PC-9 (cell line): Measurements from ENCODE around the gene GLB1L. TPM values are rescaled to one million over a fixed set of nuclear protein-coding genes. Genes with fewer than 3 reads are reported as not detected.

Experiments
- BruUV-seq: library from RNA; stranded (reverse); fragments of 400-500 nt; replicated peaks from 2 replicates; lab custom pipeline; 2021; lab: Mats Ljungman, UMichigan
- CTCF ChIA-PET: fragments of 300-600 bp; sonication (Branson Sonifier 250); formaldehyde crosslinking; loops from one replicate; lab custom pipeline; 2022; ENCODE audit warnings: antibody characterized with exemption; lab: Charles Lee
- POLR2A ChIA-PET: fragments of 300-600 bp; sonication (Branson Sonifier 250); formaldehyde crosslinking; loops from one replicate; lab custom pipeline; 2022; ENCODE audit warnings: antibody characterized with exemption; ENCODE audit not compliant: unreplicated experiment; lab: Charles Lee
- DNase-seq, 2 experiments: peaks; one replicate each; pipeline versions ENCODE4 v3.0.0 to v3.0.0-alpha.2; 2015 to 2022; ENCODE audit warnings: mixed read lengths in 1 of 2
- H2AFZ ChIP-seq: fragments of 200-600 bp; sonication (generic); 2 replicates; pipeline ENCODE4 v1.8.1; 2017; ENCODE audit warnings: antibody characterized with exemption
- H3F3A ChIP-seq: fragments of 200-600 bp; sonication (generic); 2 replicates; pipeline ENCODE4 v1.8.1; 2017; ENCODE audit warnings: antibody characterized with exemption, mild to moderate bottlenecking, low read depth; ENCODE audit not compliant: insufficient read depth
- H3K27ac ChIP-seq: fragments of 200-600 bp; sonication (generic); 2 replicates; pipeline ENCODE4 v1.6.1; 2016; ENCODE audit warnings: mixed run types
- H3K27me3 ChIP-seq: fragments of 200-600 bp; sonication (generic); 2 replicates; pipeline ENCODE4 v1.6.1; 2016; ENCODE audit warnings: low read depth, mixed run types; ENCODE audit not compliant: insufficient read depth
- H3K36me3 ChIP-seq: fragments of 200-600 bp; sonication (generic); 2 replicates; pipeline ENCODE4 v1.6.1; 2016; ENCODE audit warnings: low read depth, mixed run types
- H3K4me1 ChIP-seq: fragments of 200-600 bp; sonication (generic); replicated peaks from 2 replicates; pipeline ENCODE4 v1.6.1; 2016; ENCODE audit warnings: mixed run types; ENCODE audit not compliant: insufficient read depth
- H3K4me2 ChIP-seq: fragments of 200-600 bp; sonication (generic); 2 replicates; pipeline ENCODE4 v1.6.1; 2017; ENCODE audit warnings: mixed run types
- H3K4me3 ChIP-seq: fragments of 200-600 bp; sonication (generic); 2 replicates; pipeline ENCODE4 v1.6.1; 2016; ENCODE audit warnings: mixed run types
- H3K79me2 ChIP-seq: fragments of 200-600 bp; sonication (generic); 2 replicates; pipeline ENCODE4 v1.6.1; 2017; ENCODE audit warnings: low read depth, mixed run types
- H3K9me2 ChIP-seq: fragments of 200-600 bp; sonication (generic); 2 replicates; pipeline ENCODE4 v1.8.1; 2017; ENCODE audit warnings: mild to moderate bottlenecking; ENCODE audit not compliant: insufficient read depth
- H3K9me3 ChIP-seq: fragments of 200-600 bp; sonication (generic); 2 replicates; pipeline ENCODE4 v1.8.1; 2016; ENCODE audit warnings: low read depth; ENCODE audit not compliant: insufficient read depth
- H4K20me1 ChIP-seq: fragments of 200-600 bp; sonication (generic); 2 replicates; pipeline ENCODE4 v1.8.1; 2017; ENCODE audit not compliant: insufficient read depth
- EZH2 ChIP-seq: fragments of 200-600 bp; sonication (generic); IDR thresholded peaks from 2 replicates; pipeline ENCODE4 v1.8.0; 2017; ENCODE audit warnings: antibody characterized with exemption, low read depth
- intact Hi-C: fragments of 100-400 bp; cut with micrococcal nuclease; formaldehyde crosslinking; loops from one replicate; pipeline ENCODE4 v1.10.0; 2022; ENCODE audit not compliant: unreplicated experiment
- total RNA-seq: library from RNA; stranded (reverse); gene quantifications from 2 replicates; pipeline ENCODE4 v1.2.3, GENCODE V29; 2021
- TF ChIP-seq, protein P1 (sequence below): fragments of 200-600 bp; sonication (generic); conservative IDR thresholded peaks from 2 replicates; pipeline ENCODE4 v1.6.1; 2017; ENCODE audit warnings: mixed run types, antibody characterized with exemption, mild to moderate bottlenecking, moderate library complexity

GLB1L gene
- total RNA-seq, 1 experiment from 2014 or later, result 10.8 TPM

DNA sequence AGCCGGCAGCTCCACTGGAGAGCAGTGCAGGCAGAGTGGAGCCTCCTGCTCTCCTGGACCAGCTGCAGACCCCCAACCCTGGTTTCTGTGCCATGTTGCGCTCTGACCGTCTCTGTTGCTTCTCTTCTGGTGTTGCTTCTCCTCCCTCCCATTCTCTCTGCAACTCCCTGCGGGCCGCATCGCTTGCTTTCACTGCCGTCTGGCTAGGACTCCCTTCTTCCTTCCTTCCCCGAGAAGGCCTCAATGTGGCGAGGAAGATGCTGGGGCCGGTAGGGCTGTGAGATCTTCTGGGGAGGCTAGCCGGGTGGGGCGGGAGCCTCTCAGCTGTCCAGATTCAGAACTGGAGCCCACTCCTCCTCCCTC lies 40.1 kb upstream of the GLB1L start:
- H3K27ac ChIP-seq, result no peak overlapping the region
- ChIA-PET CTCF (no interaction called here), POLR2A (no interaction called here)
- intact Hi-C loops, result no loop called here
- H3K9me2 ChIP-seq, result no peaks in the 10 kb centered on the region
- H3K9me3 ChIP-seq, result no peaks in the 10 kb centered on the region
- no peak overlapping the region for H3K4me3 ChIP-seq
- DNase-seq, result no peak
- H3K79me2 ChIP-seq, result no peaks in the 10 kb centered on the region
- no peaks in the 10 kb centered on the region for H3K36me3 ChIP-seq
- H3F3A ChIP-seq, result peaks cover 4% of the 10 kb centered on the region; the same call in 1 of the 2 replicates
- H3K4me2 ChIP-seq, result no peak overlapping the region
- no peaks in the 10 kb centered on the region for H4K20me1 ChIP-seq
- no peak for TF ChIP-seq EZH2
- TF ChIP-seq, protein P1, sequence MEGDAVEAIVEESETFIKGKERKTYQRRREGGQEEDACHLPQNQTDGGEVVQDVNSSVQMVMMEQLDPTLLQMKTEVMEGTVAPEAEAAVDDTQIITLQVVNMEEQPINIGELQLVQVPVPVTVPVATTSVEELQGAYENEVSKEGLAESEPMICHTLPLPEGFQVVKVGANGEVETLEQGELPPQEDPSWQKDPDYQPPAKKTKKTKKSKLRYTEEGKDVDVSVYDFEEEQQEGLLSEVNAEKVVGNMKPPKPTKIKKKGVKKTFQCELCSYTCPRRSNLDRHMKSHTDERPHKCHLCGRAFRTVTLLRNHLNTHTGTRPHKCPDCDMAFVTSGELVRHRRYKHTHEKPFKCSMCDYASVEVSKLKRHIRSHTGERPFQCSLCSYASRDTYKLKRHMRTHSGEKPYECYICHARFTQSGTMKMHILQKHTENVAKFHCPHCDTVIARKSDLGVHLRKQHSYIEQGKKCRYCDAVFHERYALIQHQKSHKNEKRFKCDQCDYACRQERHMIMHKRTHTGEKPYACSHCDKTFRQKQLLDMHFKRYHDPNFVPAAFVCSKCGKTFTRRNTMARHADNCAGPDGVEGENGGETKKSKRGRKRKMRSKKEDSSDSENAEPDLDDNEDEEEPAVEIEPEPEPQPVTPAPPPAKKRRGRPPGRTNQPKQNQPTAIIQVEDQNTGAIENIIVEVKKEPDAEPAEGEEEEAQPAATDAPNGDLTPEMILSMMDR, result no peak
- H3K27me3 ChIP-seq, result no peaks in the 10 kb centered on the region
- no peak overlapping the region for H2AFZ ChIP-seq
- BruUV-seq, result no TSS peak
- peaks cover 13% of the 10 kb centered on the region for H3K4me1 ChIP-seq

DNA sequence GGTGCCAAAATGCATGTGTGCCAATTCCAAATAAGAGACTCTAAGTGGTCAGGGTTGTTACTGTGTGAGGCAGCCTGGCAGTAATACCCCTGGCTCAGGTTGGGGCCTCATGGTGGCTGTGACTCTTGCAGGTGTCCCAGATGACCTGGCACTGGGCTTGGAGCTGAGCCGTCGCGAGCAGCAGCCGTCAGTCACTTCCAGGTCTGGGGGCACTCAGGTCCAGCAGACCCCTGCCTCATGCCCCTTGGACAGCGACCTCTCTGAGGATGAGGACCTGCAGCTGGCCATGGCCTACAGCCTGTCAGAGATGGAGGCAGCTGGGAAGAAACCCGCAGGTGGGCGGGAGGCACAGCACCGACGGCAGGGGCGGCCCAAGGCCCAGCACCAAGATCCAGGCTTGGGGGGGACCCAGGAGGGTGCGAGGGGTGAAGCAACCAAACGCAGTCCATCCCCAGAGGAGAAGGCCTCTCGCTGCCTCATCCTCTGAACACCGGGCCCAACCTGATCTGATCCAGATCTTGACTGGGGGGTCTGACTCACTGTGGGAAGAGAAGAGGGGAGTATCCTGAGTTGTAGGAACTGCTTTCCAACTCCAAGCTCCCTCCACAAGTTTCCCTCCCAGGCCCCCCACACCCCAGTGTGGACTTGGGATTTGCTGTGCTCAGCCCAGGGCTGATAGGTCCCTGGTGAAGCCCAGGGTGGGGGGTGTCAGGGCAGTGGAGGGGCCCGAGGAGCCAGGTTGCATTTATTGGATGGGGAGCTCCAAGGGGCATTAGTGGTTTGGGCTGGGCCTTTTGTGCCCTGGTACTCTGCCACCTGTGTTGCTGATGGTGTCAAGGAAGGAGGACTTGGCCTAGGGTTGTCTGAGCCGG lies 39.5 kb upstream of the GLB1L start:
- Histone ChIP-seq H2AFZ (no peak overlapping the region), H4K20me1 (no peaks in the 10 kb centered on the region), H3K4me2 (no peak overlapping the region), H3K27ac (no peak overlapping the region), H3K27me3 (no peaks in the 10 kb centered on the region), H3F3A (peaks cover 4% of the 10 kb centered on the region; the same call in 1 of the 2 replicates), H3K4me3 (no peak overlapping the region), H3K4me1 (peaks cover 13% of the 10 kb centered on the region), H3K79me2 (0 out of 2 replicates have a peak, but pooled peaks cover 3% of the 10 kb centered on the region), H3K9me2 (no peaks in the 10 kb centered on the region), H3K36me3 (no peaks in the 10 kb centered on the region), H3K9me3 (no peaks in the 10 kb centered on the region)
- POLR2A ChIA-PET, result no interaction called here
- DNase-seq, result no peak
- no TSS peak for BruUV-seq
- TF ChIP-seq, protein P1, result no peak
- no peak for TF ChIP-seq EZH2
- intact Hi-C loops, result no loop called here
- CTCF ChIA-PET, result no interaction called here

DNA sequence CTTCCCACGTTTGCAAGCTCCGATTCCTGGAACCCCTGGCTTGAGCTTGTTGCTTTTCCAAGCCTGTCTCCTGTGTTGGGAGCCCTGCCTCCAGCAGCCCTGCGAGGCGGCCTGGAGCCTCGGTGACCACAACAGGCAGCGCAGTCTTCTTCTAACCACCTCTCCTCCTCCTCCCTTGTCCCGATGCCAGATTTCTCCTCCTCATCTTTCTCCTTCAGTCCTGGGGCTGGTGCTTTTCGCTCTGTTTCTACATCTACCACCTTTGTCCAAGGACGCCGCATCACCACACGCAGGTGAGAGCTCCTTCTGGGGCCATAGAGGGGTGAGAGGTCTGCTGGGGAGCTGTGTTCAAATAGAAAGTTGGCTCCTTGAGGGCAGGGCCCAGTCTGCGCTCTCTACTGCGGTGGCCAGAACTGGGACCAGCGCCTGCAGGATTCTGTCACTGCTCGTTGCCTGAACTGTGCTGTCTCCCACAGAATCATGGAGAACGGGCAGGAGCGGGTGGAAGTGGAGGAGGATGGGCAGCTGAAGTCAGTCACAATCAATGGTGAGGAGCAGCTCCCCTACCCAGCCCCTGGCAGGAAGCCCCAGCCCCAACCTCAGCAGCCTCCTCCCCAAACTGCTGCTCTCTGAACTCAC lies 37.8 kb upstream of the GLB1L start:
- TF ChIP-seq, protein P1, result no peak
- no peak for TF ChIP-seq EZH2
- Histone ChIP-seq H2AFZ (no peak overlapping the region), H3K4me2 (no peak overlapping the region), H3F3A (peaks cover 8% of the 10 kb centered on the region; the same call in 1 of the 2 replicates), H3K79me2 (0 out of 2 replicates have a peak, but pooled peaks cover 3% of the 10 kb centered on the region), H3K9me2 (no peaks in the 10 kb centered on the region), H3K9me3 (no peaks in the 10 kb centered on the region), H3K27ac (no peak overlapping the region), H3K4me1 (peaks cover 17% of the 10 kb centered on the region), H3K36me3 (no peaks in the 10 kb centered on the region), H3K4me3 (no peak overlapping the region), H3K27me3 (no peaks in the 10 kb centered on the region), H4K20me1 (no peaks in the 10 kb centered on the region)
- intact Hi-C loops, result no loop called here
- no peak for DNase-seq
- ChIA-PET POLR2A (no interaction called here), CTCF (no interaction called here)
- no TSS peak for BruUV-seq
